ENCODE data around the gene ANKRD44.

Gene ANKRD44

DNA sequence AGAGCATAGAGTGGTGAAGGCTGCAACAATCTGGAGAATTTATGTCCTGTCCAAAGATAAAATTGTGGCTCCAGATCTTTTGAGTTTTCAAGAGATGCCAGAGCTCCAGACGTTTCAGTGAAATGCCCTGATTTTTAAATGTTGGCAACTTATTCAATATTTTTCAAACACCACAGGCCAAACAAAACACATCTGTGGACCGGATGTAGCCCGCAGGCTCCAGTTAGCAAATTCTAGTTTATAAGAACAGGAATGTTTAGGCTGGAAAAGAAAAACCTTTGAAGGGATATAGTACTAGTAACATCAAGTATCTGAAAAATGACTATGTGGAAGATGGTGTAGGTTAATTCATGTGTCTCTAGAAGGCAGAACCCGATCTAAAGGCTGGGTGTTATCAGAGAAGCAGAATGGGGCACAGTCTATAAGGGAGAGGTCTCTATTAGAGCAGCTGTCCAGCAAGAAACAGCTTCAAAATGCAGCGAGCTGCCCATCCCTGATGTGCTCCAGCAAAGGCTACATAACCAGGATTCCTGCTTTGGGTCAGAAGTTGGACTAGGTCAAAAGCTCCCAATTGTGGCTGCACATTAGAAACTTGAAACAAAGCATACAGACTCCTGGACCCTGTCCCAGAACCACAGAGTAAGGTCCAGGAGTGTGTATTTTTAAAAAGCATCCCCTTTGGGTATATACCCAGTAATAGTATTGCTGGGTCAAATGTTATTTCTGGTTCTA, 105.9 kb downstream of the ANKRD44 start:
- DNase-seq: no peak

DNA sequence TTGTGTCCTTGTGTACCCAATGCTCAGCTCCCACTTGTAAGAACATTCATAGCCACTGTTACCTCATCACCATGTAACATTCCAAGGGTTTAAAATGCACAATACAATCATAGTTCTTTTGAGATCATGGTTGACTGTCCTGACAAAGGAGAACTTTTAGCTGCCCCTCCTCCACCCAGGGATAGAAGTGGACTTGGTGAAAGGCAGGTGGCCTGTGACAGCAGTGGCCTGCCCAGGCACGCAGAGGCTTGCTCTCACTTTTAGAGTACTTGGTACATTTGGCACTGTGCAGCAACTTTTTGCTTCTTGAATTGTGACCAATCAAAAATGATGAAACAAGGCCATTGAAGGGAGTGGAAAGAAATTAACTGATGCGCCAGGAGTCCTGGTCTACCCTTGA, 108.7 kb downstream of the ANKRD44 start:
- DNase-seq: no peak

DNA sequence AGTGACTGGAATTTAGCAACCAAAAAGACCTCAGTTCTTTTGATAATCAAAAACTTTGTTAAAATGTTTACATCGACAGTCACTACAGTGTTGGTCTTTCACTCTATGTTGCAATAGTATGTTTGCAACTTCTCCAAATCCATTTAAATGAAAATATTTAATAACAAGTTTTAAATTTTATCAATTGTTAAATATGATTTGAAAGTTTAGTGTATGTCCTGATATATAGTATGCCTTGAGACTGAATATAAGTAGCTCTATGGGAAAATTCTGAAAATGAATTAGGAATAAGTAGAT, 109.9 kb downstream of the ANKRD44 start:
- DNase-seq: no peak

DNA sequence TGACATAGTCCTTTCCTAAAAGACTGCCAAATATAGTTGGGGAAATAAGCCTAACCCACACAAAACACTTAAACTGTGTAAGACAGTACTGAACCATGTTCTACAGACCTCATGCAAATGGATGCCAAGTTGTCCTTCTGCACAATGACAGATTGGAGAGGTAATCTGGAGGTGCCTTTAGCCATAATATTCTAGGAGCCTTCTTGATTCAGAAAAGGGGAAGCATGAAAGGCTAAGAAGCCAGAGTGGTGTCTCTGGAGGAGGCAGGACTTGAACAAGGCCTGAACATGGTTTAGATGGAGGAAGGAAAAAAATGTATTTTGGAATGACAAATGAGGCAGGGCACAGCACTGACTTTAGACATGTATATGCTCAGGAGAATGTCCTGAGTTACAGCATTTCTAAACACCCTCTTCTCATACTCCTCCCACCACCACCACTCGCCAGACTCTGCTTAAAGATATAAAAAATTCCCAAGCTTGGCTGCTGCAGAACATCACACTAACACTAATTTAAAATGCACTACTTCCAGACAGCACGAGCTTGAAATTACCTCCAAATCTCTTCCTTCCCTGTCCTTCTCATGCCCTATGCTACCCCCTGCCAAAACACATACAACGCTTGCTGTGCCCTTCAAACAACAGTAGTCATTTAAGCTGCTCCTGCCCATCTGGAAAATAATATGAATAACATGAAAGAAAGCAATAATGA, 110.4 kb downstream of the ANKRD44 start:
- DNase-seq: no peak

DNA sequence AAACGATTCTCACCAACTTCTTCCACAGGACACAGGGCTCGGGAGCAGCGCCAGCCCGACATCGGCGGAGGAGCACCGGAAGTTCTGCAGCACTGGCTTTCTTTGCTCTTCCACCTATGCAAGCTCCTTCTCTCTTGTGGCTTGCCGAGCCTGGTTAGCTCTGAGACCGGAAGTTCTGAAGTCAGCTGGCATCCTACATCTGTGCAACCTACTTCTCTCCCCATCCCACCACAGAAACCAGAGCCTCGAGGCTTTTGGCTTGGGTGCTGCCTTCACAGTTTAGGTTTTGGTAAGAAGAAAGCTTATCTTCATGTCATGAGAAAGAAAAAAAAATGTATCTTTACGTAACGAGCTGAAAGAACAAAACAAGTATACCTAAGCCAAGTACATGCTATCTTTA, 111.7 kb downstream of the ANKRD44 start:
- DNase-seq: peak; percentile 34

DNA sequence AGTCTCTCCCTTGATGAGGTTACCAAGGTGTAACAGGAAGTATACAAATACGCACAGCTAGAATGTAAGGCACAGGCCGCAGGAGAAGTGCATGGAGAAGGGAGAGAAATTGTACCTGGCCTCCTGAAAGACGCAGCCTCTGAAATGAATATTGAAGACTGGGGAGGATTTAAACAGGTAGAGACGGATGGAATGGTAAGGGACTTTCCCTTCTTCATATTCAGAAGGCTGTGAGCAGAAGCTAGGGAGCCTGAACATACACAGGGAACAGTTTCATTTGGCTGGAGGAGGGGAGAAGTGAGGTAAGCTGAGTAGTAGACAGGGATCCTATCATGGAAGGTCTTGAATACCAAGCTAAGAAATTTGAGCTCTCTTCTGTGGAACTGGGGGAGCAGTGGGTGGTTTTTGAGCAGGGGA, 112.7 kb downstream of the ANKRD44 start:
- DNase-seq: no peak

DNA sequence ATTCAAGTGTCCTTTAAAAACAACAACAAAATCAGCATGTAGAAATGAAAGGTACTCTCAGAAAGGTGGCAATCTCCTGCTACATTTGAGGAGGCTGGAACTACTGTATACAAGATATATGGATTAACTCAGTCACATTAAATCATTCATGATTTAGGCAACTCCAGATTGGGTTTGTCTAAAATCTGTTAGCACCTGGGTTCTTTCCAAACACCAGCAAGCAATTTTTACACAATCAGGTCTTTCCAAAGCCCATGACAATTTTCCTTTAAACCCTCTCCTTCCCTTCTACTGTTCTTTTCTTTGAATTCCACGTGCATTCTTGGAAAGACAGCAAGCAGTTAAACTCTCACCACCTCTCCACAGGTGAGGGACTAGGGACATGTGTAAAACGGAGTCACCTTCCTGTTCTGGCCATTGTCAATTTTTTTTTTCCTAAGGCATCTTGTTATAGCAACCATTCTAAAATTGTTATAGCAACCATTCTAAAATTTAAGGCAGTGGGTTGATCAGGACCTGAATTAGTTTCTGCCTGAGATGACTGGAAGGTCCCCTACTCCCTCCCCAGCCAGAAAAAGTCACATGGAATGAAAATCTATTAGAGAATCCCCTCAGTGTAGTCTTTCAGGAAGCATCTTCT, 113.9 kb downstream of the ANKRD44 start:
- DNase-seq: no peak

DNA sequence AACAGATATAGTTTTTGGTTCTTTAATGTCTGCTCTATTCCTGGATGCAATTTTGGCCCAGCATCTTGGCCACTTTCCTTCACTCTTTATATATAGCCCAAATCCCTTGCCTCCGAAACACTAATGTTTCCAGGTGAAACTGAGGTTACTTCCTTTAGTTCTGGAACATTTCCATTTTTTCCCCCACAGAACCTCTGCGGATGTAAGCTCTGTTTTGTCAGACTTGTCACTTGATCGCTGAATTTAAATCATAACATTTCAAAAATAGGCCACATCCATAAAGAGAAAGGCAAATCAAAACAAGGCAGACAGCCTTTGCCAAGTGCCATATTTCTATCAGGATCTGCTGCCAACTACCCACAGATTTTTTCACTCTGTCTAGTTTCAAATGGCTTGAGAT, 115.1 kb downstream of the ANKRD44 start:
- peak; percentile 63 for DNase-seq

DNA sequence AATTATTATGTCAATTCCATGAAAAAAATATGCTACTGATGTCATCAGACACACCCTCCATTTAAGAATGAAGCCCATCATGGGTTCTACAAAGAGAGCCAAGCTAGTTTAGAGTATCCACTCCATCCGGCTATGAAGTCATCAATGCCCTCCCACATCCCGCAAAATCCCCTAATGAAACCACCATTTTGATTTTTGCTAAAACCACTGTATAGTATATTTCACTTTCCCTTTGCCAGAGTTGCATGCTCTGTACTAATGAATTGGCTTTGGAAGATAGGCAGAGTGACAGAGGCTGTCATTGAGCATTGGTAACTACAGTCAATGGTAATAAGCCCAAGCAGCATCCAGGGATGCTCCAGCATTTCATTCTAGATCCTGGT, 118.6 kb downstream of the ANKRD44 start:
- DNase-seq: no peak

DNA sequence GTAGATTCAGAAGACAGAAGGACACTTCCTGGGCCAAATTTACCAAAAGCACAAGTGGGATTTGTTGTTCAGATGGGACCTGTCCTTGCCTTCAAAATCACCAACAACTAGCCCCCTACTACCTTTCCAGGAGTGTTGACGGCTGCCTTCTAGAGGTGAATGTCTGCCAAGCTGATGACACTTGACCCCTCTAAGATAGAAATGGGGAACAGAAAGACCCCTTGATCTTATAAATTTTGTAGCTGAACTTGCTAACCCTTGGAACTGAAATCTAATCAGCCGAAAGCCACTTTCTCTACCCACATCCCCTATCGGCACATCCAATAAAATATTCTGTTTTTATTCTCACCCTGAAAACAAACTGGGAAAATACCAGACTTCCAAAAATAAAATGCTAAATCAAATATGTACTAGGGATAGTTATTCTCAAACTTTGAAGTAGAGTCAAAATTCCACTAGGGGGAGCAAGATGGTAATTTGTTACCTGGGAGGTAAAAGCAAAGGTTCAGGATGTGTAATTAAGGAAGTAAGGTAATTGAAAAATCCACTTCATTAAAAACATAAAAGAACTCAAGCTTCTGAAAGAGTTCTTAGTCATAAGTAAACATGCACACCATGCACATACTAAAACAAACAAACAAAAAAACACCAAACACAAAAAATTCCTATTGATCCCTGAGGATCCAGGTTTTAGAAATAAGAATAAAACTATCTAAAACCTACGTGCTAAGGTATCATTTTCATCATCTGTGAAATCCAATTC, 119.2 kb downstream of the ANKRD44 start:
- DNase-seq: no peak

DNA sequence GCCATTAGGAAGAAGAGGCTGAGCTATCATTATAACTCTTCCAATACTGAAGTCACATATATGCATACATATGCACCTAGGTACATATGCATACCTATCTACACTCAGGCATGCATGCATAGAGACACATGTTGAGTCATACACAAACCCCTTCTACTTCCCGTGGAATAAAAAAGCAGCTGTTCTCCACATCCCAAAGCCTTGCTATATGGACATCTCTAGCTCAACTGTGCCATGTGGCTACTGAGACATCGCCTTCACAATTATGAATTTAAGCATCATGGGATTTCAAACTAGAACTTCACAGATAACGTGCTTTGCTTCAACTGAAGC, 120.5 kb downstream of the ANKRD44 start:
- no peak for DNase-seq

DNA sequence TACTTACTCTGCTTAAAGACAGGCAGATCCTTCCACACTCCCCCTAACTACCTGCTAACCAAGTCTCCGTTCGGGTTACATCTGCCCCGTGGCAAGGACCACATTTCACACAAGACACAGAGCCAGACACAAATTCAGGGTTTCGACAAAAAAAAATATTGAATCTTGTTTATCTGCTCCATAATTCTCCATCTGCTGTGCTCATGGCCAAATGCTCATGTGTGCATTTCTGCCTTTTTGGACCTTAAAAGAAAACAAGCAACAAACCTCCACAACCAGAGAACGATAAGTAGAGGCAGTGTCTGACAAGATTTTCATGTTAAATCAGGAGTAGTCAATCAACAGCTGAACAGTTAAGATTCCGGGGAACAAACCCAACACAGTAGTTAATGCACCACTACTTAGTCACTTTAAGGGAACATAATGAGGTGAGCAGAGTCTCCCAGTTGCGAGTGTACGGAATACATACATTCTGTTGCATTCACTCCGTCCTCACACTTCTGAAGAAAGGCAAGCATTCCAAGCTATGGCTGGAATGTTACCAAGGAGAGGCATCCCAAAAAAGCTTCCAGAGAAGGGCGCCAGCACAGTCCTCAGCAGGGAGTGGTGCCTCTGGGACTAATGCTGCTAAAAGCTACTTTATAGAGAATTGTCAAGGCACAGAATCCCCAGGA, 121.0 kb downstream of the ANKRD44 start:
- no peak for DNase-seq

DNA sequence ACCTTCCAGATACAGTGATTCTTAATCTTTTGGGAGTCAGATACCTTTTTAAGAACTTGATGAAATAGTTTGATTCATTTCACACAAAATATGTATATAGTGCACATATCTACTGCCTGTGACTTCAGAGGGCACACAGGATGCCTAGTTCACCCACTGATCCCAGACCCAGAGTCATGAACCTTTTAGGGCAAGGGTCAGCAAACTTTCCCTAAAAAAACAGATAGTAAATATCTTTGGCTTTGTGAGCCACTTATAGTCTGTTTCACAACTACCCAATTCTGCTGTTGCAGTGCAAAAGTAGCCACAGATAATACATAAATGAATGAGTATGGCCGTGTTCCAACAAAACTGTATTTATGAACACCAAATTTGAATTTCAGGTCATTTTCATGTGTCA, 124.9 kb downstream of the ANKRD44 start:
- no peak for DNase-seq

DNA sequence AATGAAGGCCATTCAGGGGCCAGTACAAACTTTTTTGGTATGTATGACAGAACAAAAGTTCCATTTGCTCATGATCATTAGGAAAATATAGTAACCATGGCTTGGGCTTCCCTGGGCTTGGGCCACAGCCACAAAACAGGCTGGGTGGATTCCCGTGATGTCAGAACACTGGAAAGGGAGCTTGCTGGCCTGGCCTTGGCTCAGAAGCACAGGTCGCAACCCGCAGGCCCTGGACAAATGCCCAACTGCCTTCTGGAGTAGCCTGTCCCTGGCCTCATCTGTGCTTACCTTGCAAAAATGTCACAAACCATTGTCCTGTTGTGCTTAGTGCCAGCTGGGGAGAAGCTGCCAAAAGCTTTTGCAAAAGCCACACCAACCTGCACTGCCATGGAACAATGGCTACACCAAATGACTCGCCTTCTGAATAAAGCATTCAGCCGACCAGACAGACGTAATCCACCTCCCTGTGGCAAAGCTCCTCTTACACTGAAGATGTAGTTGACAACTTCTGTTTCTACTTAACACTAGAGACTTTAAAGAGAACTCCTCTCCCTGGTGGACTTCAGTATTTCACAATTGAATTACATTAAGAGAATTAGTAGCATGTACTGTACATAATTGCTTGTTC, 125.5 kb downstream of the ANKRD44 start:
- peak; percentile 61 for DNase-seq

DNA sequence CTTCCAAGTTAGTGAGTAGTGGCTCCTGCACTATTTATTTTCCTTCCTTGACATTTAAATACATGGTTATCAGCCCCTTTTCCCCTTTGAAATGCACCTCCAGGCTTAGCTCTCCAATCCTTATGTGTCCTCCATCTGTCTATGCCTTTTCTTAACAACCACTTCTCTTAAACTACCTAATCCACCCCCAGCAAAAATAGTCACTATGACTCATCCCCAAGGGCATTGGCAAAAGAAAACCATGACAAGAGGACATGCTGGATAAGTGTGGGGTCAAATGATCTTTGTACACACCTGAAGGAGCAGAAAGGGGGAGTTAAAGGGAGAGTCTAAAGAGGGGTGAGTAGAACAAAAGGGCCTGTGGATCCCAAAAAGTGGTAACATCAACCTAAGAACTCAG, 127.2 kb downstream of the ANKRD44 start:
- no peak for DNase-seq

DNA sequence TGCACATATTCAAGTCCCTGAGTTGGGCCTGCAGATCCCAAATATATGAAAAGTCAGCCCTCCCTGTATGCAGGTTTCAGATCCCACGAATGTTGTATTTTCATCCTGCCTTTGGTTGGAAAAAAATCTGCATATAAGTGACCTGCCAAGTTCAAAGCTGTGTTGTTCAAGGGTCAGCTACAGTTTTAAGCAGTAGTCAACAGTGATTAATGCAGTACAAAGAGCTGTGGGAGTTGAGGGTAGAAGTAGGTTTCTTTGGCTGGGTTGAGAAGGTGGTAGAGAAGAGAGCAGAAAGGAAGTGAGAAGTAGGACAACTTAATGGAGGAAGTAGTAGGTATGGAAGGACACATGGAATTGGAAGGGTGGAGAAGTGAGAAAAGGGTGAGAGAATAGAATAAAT, 127.9 kb downstream of the ANKRD44 start:
- DNase-seq: no peak

DNA sequence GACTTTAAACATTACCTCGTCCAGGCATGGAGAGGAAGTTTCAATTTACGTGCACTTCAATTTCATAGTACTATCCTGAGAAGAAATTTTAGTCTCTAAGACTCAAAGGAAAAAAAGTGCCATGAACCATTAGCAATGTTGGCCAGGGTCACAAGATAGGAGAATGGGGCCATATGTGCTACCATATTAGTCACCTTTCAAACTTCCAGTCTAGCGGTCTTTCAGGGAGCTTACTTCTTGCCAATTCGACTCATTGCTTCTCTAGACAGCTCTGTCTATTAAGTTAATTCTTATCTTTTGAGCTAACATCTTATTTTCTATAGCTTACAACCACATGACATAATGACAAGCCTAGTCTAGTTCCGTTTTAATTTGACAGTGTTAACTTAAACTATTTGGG, 129.1 kb downstream of the ANKRD44 start:
- no peak for DNase-seq

DNA sequence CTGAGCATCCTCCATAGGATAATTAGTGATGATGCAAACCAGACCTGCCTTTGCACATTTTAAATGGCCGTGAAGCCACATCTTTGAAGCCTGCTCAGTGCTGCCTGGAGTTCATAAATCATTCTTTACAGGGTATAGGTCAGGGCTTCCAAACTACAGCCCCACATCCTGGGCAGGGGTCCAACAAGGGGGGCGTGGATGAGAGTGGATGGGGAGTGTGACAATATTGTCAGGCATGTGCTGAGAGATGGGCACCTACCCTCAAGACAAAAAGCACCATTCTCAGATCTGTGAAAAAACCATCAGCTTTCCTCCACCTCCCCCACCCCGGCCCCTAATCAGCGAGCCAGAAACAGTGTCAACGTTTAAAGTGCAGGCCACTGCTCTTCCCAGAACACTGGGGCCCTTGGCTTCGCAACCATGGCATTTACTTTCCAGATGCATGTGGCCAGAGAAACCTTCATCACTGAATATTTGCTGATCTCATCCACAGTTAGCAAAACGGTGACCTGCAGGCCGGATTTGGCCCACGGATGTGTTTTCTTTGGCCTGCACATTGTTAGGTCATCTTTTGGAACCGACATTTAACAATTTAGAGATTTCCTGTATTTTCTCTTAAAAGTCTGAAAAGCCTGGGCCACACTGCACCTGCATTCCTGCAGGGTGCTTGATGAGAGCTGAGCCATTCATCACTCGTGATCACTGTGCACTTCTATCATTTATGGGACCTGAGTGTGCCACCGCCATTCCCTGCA, 130.7 kb downstream of the ANKRD44 start:
- DNase-seq: peak; percentile 76

DNA sequence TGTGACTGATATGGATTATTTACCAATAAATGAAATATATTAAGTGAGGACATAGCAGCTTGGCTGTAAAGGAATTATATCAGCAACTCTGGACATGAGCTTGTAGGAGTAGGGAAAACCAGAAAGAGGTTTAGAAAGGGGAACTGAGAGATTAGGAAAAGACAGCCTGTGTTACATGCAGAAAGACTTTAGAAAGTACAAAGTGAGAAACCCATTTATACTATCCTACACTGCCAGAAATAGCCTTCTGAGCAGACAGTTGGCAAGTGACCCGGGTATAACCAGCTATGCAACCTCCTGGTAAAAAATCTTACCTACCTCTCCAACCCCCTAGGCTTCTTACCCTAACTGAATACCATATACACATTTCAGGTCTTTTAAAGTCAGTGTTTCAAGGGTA, 134.1 kb downstream of the ANKRD44 start:
- DNase-seq: no peak

DNA sequence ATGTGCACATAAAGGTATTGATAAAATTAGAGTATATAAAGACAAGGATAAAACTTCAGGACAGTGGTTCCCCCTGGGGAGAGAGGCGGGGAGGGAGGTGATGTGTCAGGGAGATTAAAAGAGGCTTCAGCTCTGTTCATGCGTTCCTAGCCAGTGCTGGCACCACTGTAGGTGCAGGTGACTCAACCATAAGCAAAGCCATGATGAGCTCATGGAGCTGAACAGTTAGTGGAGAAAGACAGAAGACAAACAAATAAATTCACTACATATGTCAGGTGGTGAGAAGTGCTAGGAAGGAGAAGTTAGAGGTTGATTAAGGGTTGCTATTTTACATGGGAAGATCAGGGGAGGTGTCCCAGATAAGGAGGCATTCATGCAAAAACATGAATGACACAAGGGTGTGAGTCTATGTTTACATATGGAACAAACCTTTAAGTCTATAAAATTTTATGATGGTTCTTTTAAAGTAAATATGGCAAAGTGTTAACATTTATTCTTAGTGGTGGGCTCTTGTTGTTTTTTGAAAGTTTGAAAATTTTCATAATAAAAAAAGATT, 136.0 kb downstream of the ANKRD44 start:
- no peak for DNase-seq

DNA sequence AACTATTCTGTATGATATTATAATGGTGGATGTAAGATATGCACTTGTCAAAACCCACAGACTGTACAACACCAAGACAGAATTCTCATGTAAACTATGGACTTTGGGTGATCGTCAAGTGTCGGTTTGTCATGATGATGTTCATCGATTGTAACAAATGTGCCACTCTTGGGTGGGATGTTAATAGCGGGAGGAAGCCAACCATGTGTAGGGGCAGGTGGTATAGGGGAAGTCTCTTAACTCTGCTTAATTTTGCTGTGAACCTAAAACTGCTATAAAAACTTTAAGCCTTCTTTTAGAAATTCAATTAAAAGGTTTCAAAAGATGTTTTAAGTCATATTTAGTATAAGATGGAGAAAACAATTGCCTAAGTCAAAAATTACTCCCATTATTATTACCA, 139.0 kb downstream of the ANKRD44 start:
- DNase-seq: no peak

DNA sequence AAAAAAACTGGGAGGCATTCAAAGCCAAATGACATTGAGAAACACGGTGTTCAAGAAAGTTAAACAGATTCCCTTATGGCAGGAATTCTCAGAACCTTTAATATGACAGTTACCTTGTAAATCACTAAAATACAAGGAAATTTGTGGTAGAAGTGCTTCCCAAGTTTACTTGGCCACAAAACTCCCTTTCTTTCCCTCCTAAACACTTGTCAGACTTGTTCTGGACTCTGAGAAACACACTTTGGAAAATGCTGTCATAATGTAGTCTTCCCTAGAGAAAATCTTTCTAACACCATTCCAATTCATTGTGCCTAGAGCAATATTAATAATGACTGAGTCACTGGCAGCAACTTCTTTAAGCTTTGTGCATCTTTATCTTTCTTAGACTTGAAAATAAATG, 140.4 kb downstream of the ANKRD44 start:
- no peak for DNase-seq

Measured in right hindlimb (tissue), 1 donor.